CD4-positive, alpha-beta T cell treated with Interleukin-17A for 4 hours (primary cell): Measurements from ENCODE around the gene MOB2.
"Not testable (repeated sequence)": the region's sequence is repeated elsewhere in the genome, so short reads cannot be mapped to it uniquely, and the experiment has no call there.

ENCODE experiments used
- DNase-seq: peaks from one replicate; pipeline ENCODE4 v3.0.0-alpha.2; 2020; ENCODE audit warnings: mixed read lengths

MOB2 gene

DNA sequence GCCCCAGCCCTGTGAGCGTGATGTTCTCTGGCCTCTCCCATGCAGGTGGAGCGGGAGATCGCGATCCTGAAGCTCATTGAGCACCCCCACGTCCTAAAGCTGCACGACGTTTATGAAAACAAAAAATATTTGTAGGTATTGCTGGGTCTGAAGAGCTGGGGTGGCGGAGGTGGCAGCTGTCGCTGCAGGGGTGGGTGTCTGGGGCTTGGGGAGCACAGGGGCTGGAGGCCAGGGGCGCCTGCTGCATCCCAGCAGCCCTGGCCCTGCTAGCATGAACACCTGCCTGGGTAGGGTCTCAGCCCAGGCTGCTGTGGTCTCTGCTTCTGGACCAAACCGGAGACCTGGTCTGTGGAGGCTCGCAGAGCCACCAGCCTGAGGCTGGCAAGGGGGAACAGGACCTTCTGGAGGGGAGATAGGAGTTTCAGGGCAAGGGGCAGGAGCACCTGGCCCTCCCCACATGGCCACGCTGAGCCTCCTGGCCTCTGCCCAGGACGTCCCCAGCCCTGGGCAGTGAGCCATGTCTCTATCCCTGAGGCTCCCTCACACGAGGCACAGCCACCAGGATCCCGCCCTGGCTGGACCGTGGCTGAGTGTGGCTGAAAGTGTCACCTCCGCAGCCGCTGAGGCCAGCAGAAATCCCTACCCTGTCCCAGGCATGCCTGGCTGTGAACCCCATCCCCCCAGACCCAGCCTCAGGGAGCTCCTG lies 48.2 kb downstream of the MOB2 start:
- DNase-seq = no peak

DNA sequence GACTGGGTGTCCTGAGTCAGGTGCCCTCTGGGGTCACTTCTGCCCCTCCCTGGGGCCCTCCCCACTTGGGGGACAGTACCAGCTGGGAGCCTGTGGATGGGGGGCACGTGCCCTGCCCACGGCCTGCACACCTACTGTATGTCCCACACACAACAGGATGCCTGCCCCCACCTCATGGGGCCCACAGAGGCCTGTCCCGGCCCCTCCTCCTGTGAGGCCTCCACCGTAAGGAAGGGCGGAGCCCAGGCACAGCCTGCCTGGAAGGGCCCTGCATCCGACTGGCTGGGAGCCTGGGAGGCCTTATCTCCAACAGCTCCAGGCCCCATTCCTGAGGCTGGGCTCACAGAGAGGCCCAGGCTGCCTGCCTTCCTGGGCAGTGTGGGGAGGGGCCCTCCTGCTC lies 49.1 kb downstream of the MOB2 start:
- no peak for DNase-seq

DNA sequence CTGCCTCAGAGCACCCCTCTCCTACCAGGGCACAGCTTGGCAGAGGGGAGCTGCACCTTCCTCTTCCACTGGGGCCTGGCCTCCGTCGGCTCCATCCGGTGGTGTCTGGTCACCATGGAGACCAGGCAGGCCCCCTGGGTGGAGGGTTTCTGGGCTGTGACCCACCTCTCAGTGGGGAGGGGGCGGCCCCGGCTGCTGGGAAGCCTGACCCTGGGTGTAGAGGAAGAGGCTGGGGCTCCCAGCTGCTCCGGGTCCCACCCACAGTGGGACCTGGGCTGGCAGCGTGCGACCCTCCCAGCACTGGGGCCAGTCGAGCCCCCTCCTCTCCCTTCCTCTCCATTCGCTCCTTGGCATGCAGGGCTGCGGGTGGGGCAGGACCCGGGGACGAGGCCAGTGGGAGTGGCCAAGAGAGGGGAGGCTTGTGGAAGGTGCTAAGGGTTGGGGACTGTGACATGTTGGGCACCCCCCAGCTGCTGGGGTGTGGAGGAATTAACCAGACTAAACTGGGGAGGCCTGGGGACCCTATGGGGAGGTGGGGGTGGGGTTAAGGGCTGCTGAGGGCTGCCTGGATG lies 50.0 kb downstream of the MOB2 start:
- DNase-seq = no peak

DNA sequence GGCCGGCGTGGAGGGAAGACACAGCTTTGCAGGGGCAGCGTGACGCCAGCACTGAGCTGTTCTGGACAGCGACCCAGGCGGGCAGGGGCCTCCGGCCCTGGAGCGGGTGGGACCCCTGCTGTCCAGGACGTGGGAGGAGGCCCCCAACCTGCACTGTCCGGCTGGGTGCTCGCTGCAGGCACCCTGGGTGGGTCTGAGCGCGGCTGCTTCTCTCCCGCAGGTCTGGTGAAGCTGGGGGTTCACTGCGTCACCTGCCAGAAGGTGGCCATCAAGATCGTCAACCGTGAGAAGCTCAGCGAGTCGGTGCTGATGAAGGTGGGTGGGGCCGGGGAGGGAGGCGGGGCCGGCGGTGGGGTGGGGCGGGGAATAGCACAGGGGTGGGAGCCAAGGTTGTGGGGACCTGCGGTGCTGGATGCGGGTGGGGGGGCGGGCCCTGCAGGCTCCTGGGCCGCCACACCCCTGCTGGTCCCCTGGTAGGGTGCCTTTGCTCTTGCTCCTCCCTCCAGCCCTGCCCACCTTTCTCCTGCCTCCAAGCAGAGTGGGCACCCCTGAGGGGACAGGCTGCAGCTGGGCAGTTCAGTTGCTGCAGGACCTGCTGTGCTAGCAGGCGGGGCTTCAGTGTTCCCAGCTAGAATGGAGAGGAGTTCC lies 50.6 kb downstream of the MOB2 start:
- no peak for DNase-seq

GRCh38 chr11:1435479-1435819 lies 51.1 kb downstream of the MOB2 start:
- not testable (repeated sequence) for DNase-seq

- DNase-seq = no peak
Measured at GRCh38 chr11:1433977-1434640, 52.5 kb downstream of the MOB2 start.

- DNase-seq = no peak
Measured at GRCh38 chr11:1433568-1433967, 53.0 kb downstream of the MOB2 start.

- DNase-seq = no peak
Measured at GRCh38 chr11:1428762-1429316, 57.7 kb downstream of the MOB2 start.

DNA sequence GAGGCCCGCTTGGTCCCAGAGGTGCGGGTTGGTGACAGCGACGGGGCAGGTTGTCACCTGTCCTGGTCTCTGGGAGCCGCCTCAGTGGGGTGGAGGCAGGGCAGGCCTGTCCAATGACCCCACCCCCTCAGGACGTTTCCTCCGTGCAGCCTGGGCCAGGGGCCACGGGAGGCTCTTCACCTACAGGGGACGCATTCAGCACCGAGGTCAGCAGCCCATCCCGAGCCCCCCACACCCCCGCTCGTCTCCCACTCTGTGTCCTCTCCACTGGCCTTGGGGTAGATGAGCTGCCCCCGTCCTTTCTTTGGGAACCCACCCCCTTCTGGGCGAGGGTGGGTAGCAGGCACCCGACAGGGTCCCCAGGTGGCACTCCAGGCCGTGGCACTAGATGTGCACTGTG lies 61.1 kb downstream of the MOB2 start:
- DNase-seq = no peak

- DNase-seq = no peak
Measured at GRCh38 chr11:1425006-1425405, 61.6 kb downstream of the MOB2 start.

DNA sequence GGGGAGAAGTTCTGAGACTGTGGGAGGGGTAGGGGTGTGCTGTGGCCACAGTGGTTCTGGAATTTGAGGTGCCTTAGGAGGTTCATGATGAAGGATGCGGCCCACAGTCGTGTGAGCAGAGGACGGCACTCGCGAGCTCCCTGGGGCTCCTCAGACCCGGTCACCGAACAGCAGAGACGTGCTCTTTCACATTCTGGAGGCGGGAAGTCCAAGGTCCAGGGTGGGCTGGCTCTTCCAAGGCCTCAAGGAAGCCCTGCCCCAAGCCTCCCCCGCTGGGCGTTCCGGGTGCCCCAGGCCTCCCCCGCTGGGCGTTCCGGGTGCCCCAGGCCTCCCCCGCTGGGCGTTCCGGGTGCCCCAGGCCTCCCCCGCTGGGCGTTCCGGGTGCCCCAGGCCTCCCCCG lies 63.2 kb downstream of the MOB2 start:
- DNase-seq = not testable (repeated sequence)

GRCh38 chr11:1422981-1423380 lies 63.6 kb downstream of the MOB2 start:
- no peak for DNase-seq

DNA sequence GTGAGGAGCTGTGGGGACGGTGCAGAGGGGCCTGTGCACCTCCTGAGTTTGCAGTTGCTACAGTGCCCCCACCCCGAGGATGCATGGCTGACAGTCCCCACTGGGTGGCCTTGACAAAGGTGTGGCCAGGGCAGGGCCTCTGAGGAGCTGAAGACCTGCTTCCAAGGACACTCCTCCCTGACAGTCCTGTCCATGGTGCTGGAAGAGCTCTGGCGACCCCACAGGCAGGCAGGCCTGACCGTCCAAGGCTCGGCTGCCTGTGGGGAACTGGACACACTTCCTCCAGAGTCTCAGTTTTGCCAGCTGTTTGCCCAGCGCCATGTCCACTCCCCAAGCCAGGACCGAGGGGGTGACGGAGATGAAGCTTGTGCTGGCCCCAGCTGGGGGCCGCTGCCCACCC lies 64.1 kb downstream of the MOB2 start:
- no peak for DNase-seq

DNA sequence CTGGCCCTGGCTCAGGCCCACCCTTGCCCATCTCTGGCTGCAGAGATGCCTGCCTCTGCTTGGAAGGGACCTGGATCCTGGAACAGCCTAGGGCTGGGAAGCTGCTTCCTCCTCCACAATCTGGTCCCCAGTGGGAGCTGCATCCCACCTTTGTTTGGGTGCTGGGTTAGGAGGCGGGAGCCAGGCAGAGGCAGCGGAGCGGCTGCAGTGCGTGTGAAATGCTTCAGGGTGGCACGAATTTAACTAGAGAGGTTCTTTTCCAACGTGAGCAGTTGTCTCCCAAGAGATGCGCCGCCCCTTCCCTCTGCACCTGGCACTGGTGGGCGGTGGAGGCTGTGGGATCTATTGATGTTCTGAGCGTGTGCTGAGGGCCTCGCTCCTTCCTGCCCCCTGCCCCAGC lies 65.3 kb downstream of the MOB2 start:
- DNase-seq = no peak

- no peak for DNase-seq
Measured at GRCh38 chr11:1419811-1420210, 66.8 kb downstream of the MOB2 start.
